ENCODE results near the gene SLU7. TPM values are rescaled to one million over a fixed set of nuclear protein-coding genes. Genes with fewer than 3 reads are reported as not detected.

SLU7 gene
- total RNA-seq, 4 donors from 2014 or later = 70.1 to 122 (median 96.3) TPM

DNA sequence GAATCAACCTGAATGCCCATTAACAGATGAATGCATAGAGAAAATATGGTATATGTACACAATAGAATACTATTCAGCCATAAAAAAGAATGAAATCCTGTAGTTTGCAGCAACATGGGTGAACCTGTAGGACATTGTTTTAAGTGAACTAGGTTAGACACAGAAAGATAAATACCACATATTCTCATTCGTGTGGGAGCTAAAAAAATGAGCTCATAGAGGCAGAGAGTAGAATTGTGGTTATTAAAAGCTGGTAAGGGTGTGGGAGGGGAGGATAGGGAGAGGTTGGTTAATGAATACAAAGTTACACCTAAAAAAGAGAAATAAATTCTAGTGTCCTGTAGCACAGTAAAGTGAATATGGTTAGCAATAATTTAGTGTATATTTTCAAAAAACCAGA lies 26.3 kb upstream of the SLU7 start:
- peaks cover 15 to 18% of the 10 kb centered on the region in 2 donors for H3K4me1 ChIP-seq
- TF ChIP-seq POLR2A (IDR thresholded peaks at IDR 0.05) = no peak
- TF ChIP-seq, protein P1, sequence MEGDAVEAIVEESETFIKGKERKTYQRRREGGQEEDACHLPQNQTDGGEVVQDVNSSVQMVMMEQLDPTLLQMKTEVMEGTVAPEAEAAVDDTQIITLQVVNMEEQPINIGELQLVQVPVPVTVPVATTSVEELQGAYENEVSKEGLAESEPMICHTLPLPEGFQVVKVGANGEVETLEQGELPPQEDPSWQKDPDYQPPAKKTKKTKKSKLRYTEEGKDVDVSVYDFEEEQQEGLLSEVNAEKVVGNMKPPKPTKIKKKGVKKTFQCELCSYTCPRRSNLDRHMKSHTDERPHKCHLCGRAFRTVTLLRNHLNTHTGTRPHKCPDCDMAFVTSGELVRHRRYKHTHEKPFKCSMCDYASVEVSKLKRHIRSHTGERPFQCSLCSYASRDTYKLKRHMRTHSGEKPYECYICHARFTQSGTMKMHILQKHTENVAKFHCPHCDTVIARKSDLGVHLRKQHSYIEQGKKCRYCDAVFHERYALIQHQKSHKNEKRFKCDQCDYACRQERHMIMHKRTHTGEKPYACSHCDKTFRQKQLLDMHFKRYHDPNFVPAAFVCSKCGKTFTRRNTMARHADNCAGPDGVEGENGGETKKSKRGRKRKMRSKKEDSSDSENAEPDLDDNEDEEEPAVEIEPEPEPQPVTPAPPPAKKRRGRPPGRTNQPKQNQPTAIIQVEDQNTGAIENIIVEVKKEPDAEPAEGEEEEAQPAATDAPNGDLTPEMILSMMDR (IDR thresholded peaks at IDR 0.05) = no peak
- no peaks in the 10 kb centered on the region for H3K36me3 ChIP-seq
- H3K9me3 ChIP-seq = no peaks in the 10 kb centered on the region
- intact Hi-C loops (cut with DNase I) = no loop called here
- H3K27ac ChIP-seq = no peak overlapping the region
- 93 to 94% methylated on average over 1 of the region's 1 CpG for WGBS, 2 donors
- no peak for DNase-seq
- H3K4me3 ChIP-seq (replicated peaks in 1 of 3) = no peak overlapping the region
- H3K27me3 ChIP-seq = no peaks in the 10 kb centered on the region

DNA sequence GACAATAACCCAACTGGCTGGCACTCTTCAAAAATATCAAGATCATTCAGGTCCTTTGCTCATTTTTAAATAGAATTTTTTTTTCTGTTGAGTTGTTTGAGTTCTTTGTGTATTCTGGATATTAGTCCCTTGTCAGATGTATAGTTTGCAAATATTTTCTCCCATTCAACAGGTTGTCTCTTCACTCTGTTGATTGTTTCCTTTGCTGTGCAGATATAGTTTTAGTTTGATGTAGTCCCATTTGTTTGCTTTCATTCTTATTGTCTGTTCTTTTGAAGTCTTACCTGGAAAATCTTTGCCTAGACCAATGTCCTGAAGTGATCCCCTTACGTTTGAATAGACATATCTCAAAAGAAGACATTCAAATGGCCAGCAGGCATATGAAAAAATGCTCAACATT lies 25.5 kb upstream of the SLU7 start:
- 96 to 100% methylated on average over 1 of the region's 1 CpG for WGBS, 2 donors
- H3K4me3 ChIP-seq (replicated peaks in 1 of 3) = no peak overlapping the region
- peaks cover 15 to 18% of the 10 kb centered on the region in 2 donors for H3K4me1 ChIP-seq
- no peaks in the 10 kb centered on the region for H3K9me3 ChIP-seq
- intact Hi-C loops (cut with DNase I) = no loop called here
- no peak for TF ChIP-seq POLR2A (IDR thresholded peaks at IDR 0.05)
- TF ChIP-seq, protein P1 (IDR thresholded peaks at IDR 0.05) = no peak
- H3K27ac ChIP-seq = no peak overlapping the region
- no peaks in the 10 kb centered on the region for H3K36me3 ChIP-seq
- no peak for DNase-seq
- no peaks in the 10 kb centered on the region for H3K27me3 ChIP-seq

DNA sequence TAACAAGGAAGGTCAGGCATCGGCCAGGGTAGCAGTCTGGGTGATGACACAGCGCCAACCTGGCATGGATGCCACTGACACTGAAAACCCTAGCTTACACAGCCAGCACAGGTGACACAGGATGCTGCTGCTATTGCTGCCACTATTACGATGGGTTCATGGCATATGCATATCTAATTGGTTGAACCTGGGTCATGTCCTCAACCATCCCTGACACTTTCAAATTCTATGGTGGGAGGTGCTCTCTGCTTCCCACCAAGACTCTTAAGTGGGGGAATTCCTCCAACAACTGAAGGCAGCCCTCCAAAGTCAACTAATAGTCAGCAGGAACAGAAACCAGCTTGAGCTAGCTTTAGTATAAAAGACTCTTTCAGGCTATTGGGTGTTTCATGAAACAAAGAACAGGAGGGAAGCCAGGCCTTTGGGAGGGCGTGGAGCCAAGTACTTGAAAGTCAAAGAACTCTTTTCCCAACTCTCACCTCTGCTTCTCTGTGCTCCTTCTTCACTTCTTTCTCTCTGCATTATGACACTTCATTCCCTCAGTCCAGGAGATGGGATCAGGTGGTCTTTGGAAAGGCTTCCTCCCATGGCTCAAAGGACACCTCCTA lies 24.0 kb upstream of the SLU7 start:
- no peak for TF ChIP-seq POLR2A (IDR thresholded peaks at IDR 0.05)
- TF ChIP-seq, protein P1 (IDR thresholded peaks at IDR 0.05) = no peak
- Histone ChIP-seq H3K27ac (peak overlapping the region; percentile 67 to 82 (median 70)), H3K4me1 (peaks cover 18 to 19% of the 10 kb centered on the region in 2 donors), H3K27me3 (no peaks in the 10 kb centered on the region), H3K9me3 (no peaks in the 10 kb centered on the region), H3K4me3 (replicated peaks in 1 of 3) (no peak overlapping the region), H3K36me3 (no peaks in the 10 kb centered on the region)
- DNase-seq = peak; percentile 84 to 87
- intact Hi-C loops (cut with DNase I) = no loop called here
- 51 to 60% methylated on average over 4 of the region's 4 CpGs for WGBS, 2 donors

DNA sequence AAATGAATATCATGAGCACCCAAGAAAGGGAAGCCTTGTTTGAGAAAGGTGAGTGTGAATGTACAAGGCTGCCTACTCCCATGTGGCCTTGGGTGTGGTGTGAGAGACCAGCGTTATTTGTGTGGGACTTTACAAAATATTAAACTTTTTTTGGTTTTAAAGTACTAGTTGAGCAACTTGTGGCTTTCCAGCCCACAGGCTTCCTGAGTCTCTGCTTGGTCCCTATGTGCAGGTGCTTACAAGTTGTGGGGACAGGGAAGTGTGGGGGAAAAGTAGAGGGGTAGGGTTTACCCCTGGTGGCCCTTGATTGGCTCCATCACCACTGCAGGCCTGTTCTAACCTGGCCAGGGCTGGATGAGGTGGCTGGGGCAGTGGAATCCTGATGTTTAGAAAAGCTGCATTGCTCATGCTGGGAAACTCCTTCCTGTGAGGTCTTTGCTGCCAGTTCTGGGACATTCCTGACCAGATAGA lies 22.5 kb upstream of the SLU7 start:
- intact Hi-C loops (cut with DNase I) = no loop called here
- no peak for TF ChIP-seq POLR2A (IDR thresholded peaks at IDR 0.05)
- TF ChIP-seq, protein P1 (IDR thresholded peaks at IDR 0.05) = no peak
- H3K27ac ChIP-seq = peak overlapping the region; percentile 6 to 82 (median 10)
- H3K4me1 ChIP-seq = peaks cover 18 to 19% of the 10 kb centered on the region in 2 donors
- no peaks in the 10 kb centered on the region for H3K27me3 ChIP-seq
- no peak for DNase-seq
- H3K36me3 ChIP-seq = no peaks in the 10 kb centered on the region
- H3K9me3 ChIP-seq = no peaks in the 10 kb centered on the region
- 20 to 85% methylated on average over 1 of the region's 1 CpG for whole genome bisulfite sequencing, 2 donors
- no peak overlapping the region for H3K4me3 ChIP-seq (replicated peaks in 1 of 3)

DNA sequence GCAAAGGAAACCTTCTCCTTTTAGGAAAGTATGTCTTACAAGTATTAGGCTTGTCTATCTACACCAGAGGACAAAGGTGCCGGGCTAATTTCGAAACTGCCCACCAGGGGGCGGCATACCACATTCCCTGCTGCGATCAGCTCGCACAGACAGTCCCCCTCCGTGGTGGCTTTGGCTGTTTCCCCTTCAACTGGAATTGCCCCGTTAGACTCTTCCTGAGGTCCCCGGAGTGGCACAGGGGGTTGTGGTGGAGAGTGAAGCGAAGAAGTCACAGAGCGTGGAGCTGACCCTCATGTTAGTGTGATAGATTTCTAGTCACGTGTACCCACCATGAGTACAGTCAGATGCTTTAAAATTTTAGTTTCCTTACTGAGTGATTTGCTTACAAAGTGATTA lies 20.3 kb upstream of the SLU7 start:
- intact Hi-C loops (cut with DNase I) = loop anchor here (10.0 kb wide), 1 partner anchor 76 kb away; no protein-coding TSS in a partner anchor
- no peaks in the 10 kb centered on the region for H3K36me3 ChIP-seq
- no peaks in the 10 kb centered on the region for H3K27me3 ChIP-seq
- peaks cover 18 to 26% of the 10 kb centered on the region in 2 donors for H3K4me1 ChIP-seq
- H3K27ac ChIP-seq = peak overlapping the region; percentile 58 to 72 (median 58)
- 1 to 2% methylated on average over 11 of the region's 11 CpGs for WGBS, 2 donors
- H3K9me3 ChIP-seq = no peaks in the 10 kb centered on the region
- TF ChIP-seq, protein P1 (IDR thresholded peaks at IDR 0.05) = peak; percentile 84 to 98 (median 90)
- TF ChIP-seq POLR2A (IDR thresholded peaks at IDR 0.05) = no peak
- H3K4me3 ChIP-seq (replicated peaks in 1 of 3) = peak overlapping the region in 2 of 3 donors; percentile 5 to 22
- peak; percentile 91 to 92 for DNase-seq
